Stimulated activated CD8-positive, alpha-beta memory T cell treated with anti-CD3 and anti-CD28 coated beads, Interleukin-4, amount 100 ng/mL, for 48 hours (primary cell): ENCODE results near the gene COBL.

ENCODE experiments used
- DNase-seq: peaks from one replicate; pipeline ENCODE4 v3.0.0-alpha.2; 2020

Gene COBL

DNA sequence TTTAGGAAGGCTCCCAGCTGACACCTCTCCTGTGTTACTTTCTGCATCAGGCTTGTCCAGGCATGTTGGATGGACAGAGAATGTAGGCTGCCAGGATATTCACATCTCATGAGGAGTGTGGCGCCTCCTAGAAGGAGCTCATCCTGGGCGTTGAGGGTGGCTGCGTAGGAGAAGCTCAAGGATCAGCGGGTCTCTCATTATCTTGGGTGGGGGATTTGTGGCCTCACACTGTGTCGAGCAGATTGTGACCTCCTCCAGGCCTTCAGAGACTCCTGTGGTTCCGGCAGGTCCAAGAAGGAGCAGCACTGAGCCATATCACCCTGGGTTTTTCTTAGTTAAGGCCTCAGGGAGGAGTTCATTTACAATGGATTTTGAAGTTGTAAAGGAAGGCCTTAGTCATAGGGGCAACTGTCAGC is 8.7 kb upstream of the COBL start:
- DNase-seq, result no peak

DNA sequence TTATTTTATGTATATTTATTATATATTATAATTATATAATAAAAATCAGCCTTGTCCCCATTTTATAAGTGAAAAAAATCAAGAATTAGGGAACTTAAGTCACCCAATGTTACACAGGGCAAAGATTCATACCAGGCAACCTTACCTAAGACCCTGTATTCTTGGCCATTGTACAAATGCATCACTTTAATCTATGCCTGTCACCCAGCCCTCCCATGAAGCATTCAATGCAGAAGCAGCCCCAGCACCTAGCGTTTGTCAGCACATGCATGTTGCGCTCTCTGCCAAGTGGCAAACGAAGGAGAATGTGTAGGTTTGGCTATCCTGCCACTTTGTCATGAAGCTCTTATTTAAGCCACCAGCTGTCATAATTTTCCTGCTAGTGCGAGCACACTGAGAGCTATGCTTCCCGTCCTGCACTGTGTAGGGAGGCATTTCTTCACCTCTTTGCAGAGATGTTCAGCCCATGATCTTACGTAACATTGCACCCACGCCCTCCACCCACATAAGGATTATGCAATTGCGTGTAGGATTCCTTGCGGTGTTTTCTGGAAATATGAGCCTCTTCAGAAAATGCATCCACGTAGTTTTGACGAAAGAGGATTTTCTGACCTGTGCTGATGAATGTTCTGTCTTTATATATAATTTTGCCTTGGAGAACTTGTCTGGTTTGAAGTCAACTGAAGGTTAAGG is 7.7 kb upstream of the COBL start:
- no peak for DNase-seq

DNA sequence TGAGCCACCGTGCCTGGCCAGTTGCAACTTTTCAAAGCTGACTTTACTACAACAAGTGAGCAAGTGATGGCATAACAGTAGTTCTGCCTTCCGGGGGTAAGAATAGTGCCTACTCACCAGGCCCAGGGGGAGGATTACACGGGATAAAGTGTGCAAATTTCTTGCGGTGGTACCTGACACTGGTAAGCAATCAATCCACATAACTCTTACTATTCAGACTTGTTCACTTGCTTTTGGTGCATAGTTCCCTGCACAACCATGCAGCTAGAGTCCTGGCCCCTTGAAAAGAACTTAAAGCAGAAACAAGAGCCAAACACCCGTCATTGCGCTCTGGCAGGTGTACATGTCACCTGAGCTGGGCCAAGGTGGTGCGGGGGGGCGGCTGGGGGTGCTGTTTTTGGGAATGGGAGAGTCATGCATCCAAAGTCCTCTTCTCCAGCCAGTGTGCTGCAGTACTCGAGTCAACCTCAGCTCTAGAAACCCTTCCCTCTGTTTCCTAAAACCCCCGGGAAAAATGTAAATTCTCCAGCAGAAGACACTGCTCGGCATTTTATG is 5.4 kb upstream of the COBL start:
- no peak for DNase-seq

DNA sequence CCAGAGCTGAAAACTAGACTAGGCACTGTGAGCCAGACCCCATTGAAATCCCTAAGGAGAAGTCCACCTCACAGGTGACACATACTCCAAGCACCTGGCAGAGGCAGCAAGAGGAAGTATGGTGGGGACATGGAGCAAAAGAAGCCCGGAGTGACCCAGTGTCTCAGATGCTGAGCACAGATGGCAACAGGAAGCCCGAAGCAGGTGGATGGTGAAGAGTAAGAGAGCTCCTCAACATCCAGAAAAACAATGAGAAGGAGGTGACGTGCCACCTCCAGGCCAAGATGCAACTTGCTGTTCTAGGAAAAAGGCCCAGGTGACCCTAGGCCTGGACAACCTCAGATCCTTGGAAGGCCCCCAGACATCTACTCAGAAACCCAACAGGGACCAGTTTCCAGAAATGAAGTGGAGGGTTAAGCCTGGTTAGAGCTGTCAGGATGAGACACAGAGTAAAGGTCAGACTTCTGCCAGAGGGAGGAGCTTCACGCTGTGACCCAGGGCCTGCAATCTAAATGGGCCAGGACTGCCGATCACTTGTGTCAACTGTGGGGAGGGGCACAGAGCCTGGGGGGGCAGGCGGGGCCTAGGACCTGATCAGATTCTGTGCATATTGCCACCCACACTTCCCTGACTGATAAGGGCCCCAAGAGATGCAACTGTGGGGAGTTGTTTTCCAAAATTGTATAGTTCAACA is 2.4 kb upstream of the COBL start:
- no peak for DNase-seq

DNA sequence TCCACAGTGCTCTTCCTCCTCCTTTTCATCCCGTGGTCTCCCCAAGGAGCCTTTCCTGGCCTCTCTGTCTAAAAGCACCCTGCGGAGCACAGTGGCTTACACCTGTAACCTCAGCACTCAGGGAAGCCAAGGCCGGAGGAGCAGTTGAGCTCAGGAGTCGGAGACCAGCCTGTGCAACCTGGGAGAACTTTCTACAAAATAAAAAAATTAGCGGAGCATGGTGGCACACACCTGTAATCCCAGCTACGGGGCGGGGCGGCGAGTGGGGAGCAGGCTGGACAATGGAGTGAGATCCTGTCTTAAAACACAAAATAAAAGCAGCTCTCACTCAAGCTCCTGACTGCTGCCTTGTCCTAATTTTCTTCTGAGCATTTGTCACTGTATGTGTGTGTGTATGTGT is 1.4 kb upstream of the COBL start:
- DNase-seq, result no peak

DNA sequence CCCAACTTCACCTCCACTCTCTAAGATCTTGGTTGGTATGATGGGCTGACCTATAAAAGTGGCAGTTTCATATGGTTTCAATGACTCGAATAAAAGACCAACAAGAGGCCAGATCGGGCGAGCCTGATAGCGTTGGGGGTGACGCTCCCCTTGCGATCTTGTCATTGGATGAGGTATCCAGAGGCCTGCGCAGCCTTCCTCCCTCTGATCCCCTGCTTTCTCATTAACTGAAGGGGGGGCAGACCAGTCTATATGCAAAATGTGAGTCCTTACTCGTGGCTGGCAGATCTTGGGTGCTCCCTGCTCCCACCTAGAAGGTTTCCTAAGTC is 937 bp upstream of the COBL start:
- DNase-seq, result no peak

DNA sequence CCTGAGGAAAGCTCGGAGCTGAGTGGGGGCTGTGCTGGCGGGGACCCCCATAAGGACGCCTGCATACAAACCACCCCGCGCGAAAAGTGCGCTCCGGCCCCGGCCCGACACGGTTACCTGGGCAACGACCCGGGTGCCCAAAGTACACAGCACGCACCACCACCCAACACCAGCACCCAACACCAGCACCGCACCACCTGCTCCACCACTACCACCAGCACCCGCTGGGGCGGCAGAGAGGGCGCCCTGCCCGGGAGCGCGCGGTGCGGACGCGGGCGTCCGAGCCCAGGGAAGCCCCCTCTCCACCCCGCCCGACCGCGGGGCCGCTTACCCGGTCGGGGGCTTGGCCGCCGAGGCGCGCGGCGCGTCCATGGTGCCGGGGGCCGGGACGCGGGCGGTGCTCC is 345 bp downstream of the COBL start:
- DNase-seq, result no peak

DNA sequence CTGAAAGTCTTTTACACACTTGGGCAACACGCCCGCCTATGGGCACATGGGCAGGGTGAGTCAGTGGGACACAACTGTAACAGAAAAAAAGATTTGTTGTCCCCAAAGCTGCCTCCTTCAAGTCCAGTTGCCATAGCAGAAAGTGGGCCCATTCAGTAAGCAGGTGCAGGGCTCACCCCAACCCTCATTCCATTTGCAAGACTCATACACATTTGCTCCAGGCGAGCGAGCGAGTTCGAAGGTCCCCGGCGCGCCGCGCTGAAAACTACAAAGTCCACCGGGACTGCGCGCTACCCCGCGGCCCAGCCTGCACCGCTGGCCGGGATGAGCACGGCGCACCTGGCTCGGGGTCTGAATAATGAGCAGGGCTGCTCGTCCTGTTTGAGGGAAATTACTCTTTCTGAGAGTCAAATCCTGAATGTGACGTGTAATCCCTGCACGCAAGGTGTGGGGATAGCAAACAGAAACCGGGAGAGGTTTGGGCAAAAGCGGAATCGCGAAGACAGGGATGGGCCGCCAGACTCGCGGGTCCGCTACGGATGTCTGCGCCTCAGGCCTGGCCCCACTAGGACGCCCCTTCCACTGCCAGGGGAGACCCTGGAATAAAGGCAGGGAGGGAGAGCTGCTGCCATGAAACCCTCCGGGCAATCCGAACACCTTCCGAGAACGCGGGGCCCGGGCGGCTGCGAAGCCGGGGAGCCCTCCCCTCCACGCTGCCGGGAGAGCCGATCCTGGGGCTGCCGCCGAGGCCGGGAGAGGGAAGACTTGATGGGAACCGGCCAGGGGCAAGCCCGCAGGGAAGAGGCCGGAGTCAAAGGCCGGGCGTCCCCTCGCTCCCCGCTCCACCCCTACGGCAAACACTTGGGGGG is 982 bp downstream of the COBL start:
- DNase-seq, result no peak

DNA sequence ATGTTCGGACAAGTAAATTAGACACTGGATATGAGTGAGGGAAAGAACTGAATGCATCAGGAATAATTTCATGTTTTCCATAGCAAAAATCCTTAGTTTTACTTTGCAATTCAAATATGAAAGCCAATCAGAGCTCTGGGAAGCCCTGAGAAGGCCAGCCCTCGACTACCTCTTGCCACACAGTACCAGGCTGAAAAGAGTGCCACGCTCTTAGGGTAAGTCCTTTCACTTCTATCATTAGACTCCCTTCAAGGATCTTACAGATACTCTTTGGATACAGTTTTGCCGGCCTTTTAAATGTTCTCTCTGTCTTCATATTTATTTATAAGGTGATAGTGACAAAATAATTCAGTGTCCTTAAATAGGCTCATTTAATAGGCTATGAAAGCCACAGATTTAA is 1.9 kb downstream of the COBL start:
- no peak for DNase-seq

DNA sequence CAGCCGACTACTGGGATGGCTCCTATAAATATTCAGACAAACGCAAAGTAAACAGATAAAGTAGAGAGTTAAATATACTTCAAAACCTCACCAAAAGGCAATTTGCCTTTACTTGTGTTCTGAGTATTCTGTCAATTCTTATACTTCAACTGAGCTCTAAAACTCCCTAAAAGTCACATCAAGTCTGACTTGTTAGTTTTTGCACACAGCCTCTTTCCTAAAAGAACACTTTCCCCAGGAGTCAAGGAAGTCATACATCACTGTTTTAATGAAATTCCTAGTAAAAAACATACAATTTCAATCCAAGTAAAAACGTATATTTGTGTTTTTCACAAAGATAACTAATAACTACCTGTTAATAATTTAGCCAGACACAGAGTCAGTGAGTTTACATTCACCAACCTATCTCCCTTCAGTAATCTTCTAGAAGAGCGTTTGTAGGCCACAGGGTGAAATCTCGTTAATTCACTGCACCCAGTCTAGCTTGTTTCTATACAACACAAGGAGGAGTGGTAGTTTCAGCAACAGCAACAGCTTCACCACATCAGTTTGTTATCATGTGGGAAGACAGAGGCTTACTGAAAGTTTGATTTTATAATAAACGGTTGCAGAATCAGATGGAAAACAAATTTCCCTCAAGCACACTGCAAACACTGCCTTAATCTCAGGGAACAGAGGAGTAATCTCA is 2.7 kb downstream of the COBL start:
- DNase-seq, result no peak

DNA sequence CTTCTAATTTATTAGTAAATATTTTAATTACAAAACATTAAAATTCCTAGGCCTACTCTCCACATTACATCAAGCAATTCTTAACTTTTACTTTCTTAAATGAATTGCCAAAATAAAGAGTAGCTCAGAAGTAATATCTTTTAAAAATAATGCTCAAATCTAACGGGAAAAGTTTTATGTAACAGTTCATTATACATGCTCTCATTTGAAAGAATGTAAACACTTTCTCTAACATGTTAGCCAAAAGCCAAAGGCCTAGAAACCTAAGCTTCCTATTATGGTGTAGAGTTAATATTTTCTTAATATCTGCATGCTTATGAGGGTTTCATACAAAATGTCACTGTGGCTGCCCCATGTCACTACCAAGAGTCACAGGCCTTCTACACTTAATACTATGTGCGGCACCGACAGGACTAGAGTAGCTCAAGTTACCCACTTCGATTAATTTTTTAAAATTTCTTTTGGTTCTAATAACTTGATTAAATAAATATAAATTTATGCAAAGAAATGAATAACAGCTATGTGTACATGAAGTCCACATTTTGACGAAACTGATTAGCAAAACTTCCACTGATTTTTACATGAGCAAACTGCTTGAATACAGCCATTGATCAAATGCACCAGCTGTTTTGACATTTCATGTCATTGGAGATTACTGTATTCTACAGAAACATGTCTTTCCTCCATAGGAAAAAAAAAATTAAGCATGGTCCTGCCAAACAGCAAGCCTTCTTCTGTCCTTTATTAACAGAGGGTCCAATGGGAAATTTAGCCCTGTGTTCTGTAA is 3.5 kb downstream of the COBL start:
- no peak for DNase-seq

DNA sequence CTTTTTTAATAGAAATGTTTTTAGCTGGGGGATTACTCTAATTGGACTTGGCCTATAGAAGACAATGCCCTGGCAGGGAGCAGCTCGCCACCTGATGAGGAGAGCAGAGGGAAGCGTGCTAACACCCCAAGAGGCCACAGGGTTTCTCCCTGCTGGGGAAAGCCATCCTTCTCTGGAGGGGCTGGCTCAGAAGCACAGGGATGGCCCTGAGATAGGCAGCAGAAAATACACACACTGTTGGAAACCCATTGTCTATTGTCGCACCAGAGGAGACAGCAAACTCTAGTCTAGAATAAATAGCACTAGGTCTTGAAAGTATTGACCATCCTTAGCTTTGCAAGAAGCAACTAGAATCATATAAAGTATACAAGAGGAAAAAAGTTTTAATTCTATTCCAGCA is 5.4 kb downstream of the COBL start:
- DNase-seq, result no peak

DNA sequence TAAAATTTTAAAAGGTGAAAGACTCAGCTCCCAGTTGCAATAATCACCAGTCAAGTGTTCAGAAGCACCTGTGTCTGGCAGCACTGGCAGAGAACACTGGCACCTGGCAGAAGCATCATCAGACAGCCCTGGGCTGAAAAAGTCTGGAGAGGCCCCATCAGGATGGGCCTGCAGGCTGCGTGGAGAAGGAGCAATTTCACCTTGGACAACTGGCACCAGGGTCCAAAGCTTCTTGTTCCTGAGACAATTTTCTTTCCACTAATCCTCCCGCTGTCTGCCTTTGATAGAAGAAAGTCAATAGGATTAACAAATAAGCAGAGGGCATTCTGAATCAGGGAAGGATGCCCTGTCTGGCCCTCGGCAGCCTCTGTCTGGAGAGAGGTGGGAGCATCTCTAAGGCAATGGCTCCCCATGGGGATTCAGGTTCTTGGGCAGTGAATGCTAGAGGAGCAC is 6.5 kb downstream of the COBL start:
- DNase-seq, result no peak

DNA sequence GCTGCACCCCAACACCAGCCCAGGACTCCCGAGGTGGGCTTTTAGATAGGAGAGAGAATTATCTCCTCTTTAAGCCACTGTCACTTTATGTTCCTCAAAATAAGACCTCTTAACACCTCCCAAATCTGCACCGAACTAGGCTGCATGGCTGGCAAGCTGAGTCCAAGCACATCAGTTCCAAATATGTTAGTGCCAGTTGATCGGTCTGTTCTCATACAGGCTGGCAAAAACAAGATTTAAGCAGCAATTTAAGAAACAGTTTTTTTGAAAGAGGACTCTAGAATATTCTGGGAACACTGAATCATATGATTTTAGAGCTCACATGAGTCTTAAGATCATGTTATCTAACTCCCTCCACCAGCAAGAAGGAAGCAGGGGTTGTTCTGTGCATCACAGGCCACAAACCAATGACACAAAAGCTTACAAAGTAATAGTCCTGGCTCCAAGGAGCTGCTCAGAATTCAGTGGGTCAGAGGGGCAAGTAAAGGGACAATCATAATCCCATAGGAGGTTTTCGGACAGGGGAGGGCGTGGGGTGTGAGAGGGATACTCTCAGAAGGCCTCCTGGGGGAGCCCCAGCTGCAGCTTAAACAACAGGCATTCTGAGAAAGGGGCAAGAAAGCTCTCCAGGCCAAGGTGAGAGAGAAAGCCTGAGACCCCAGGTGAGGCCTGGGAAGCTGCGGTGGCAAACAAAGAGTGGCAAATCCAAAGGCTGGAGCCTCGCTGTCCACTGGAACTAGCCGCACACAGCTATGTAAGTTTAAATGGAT is 7.1 kb downstream of the COBL start:
- DNase-seq, result no peak

DNA sequence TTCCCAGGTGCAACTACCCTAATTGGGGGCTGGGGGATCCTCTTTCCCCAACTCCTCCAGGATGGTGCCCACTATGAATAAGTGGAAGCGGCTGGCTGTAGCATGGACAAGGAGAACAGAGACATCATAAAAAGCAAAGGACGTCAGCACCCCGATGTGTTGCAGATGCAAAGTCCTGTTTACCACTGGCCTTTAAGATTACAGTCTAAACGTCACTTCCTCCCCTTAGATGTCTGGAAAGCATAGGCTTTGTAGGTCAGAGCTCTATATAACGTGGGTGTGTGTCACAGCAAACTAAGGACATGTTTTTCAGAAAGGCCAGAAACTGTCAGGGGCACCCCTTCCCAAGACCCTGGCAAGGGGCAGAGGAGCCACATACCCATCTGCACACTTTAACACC is 7.9 kb downstream of the COBL start:
- no peak for DNase-seq

DNA sequence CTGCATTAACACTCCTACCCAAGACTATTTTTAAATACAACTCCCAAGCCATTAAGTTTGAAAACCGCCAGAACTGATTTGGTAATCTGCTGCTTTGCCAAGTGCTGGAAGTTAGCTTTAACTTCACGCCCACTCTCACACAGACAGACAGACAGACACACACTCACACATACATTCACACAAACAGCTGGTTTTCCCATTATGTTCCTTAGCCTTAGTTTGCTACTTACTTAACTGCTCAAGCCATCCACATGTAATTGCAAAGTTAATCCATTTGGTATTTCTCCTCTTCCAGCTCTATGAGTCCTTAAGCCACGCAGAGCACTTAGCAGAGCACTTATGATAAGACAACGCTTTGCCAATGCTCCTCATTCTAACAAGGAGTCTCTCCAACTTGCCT is 8.3 kb downstream of the COBL start:
- no peak for DNase-seq

DNA sequence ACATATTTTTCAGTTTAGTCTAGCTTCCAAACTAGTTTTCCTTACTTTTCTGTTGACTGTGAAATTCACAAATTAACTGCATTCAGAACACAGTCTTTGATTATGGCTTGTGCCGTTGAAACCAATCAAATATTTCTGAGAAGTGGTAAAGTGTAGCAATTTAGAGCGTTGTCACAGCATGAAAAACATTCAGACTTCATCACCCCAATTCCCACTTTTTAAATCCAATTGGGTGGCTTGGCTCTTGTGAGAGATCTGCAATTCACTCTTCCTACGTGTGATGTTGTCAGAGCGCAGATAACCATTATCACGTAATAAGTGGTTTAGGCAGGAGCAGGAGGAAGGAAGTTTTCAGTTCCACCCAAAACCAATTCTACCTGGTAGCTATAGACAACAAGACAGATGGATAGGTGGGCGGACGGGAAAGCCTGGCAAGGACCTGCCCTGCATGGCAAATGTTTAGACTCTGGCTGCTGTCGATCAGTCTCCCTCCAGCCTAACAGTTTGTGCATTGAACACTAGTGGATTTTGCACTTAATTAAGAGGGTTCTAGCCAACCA is 8.9 kb downstream of the COBL start:
- no peak for DNase-seq

DNA sequence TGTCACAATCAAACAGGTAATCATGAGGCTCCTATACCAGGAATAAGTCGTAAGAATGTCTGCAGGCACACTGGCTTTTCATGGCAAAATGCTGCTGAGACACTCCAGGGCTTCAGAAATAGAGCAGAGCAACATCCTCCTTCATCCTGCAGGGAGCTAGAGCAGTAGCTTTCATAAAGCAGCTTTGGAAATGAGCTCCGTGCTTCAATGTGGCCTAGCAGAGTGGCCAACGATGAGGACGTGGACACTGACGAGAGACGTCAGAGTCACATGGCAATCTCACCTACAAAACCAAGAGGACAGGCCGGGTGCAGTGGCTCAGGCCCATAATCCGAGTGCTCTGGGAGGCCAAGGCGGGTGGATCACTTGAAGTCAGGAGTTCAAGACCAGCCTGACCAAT is 9.8 kb downstream of the COBL start:
- no peak for DNase-seq

DNA sequence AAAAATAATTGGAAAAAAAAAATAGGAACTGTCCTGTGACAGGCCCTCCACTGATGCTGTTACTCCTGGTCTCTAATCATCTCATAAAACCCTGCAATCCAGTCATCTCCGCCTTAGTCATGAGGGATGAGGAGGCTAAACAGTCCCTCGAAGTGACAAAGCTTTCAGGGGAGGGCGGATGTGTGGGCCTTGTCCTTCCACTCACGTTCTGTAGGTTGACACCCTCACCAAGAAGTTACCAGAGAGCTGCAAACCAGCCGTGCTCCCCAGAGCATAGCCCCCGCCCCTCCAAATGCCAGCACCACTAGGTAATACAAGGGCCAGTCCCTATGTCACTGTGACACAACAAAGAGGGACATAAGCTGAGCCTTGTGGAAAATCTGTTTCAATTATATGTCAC is 11.9 kb downstream of the COBL start:
- no peak for DNase-seq

DNA sequence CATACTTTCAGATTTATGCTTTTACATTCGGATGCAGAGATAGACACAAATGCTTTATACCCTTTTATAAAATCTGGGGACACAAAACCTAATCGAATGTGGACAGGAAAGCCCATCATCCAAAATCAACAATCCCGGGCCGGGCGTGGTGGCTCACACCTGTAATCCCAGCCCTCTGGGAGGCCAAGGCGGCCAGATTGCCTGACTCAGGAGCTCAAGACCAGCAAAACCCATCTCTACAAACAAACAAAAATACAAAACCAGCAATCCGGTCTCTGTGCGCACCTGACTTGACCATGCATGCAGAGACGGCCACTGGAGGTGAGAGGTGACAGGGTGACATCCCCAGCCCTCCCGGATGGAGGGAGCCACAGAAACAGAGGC is 13.5 kb downstream of the COBL start:
- no peak for DNase-seq

DNA sequence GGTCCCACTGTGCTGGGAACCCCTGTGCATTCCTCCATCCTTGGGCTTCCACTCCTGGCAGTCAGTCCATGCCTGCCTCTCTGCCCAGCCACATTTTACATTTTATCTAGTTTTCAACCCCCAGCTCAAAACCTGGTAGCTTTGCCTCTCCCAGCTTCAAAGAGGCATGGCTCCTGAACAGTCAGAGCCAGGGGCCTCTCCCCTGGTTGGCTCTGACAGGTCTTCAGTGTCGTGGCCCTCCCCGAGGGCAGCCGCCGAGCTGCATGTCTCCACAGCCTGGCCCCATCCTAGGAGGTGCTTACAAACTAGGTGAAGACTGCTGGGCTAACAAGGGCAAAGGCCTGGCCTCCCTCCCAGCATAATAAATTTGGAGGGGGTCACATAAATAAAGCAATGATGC is 14.8 kb downstream of the COBL start:
- DNase-seq, result no peak
